ENCODE data around the gene CSMD2.

- TF ChIP-seq CTCF (IDR thresholded peaks at IDR 0.05; ENCODE audit: borderline replicate concordance, extremely low read depth, low read length, poor library complexity, severe bottlenecking) (no peak), EZH2 (IDR thresholded peaks at IDR 0.05; ENCODE audit: borderline replicate concordance, low read depth, low read length, severe bottlenecking) (no peak)
Measured at GRCh38 chr1:33599516-33600115, 565.4 kb downstream of the CSMD2 start.
